Panc1 (cell line): ENCODE results near the gene INPP5F. TPM values are rescaled to one million over a fixed set of nuclear protein-coding genes. Genes with fewer than 3 reads are reported as not detected.
A peak's percentile ranks its signal among the peaks of the same experiment; 100 is the strongest.

Experiments used
- ATAC-seq: fragments of 200-7000 bp; cut with Tn5 transposase; 2 replicates; pipeline ENCODE4 v1.9.1; 2020; ENCODE audit warnings: mild to moderate bottlenecking, moderate library complexity
- BruUV-seq: library from RNA; stranded (reverse); fragments of 400-500 nt; replicated peaks from 2 replicates; lab custom pipeline; 2021; lab: Mats Ljungman, UMichigan
- CTCF ChIA-PET: fragments of 300-600 bp; sonication (Branson Sonifier 250); formaldehyde crosslinking; loops from one replicate; lab custom pipeline; 2022; ENCODE audit warnings: antibody characterized with exemption; lab: Charles Lee
- POLR2A ChIA-PET: fragments of 300-600 bp; sonication (Branson Sonifier 250); formaldehyde crosslinking; loops from one replicate; lab custom pipeline; 2022; ENCODE audit warnings: antibody characterized with exemption; lab: Charles Lee
- DNase-seq: peaks from one replicate; pipeline ENCODE4 v3.0.0-alpha.2; 2010; ENCODE audit warnings: low read depth, low spot score
- H3K27ac ChIP-seq: 2 replicates; pipeline ENCODE4 v1.5.1; 2011; ENCODE audit warnings: mild to moderate bottlenecking, low read length, inconsistent platforms
- H3K27me3 ChIP-seq: fragments of 200-500 bp; sonication (Bioruptor generic); 2 replicates; pipeline ENCODE4 v1.6.0; 2014; ENCODE audit warnings: low read length, inconsistent platforms; ENCODE audit not compliant: control insufficient read depth, insufficient read depth
- H3K36me3 ChIP-seq: fragments of 200-500 bp; sonication (Bioruptor generic); 2 replicates; pipeline ENCODE4 v1.5.1; 2014; ENCODE audit warnings: inconsistent platforms, mild to moderate bottlenecking, low read length, moderate library complexity; ENCODE audit not compliant: control insufficient read depth, insufficient read depth
- H3K4me1 ChIP-seq: 2 replicates; pipeline ENCODE4 v1.5.1; 2011; ENCODE audit warnings: inconsistent platforms, mild to moderate bottlenecking, low read length, moderate library complexity; ENCODE audit not compliant: control insufficient read depth, insufficient read depth
- H3K4me3 ChIP-seq, 2 experiments: 2 replicates each; pipeline ENCODE4 v1.5.1; 2011 to 2012; ENCODE audit warnings: low read depth in 2 of 2, low read length in 2 of 2, mild to moderate bottlenecking in 2 of 2, inconsistent platforms in 1 of 2, moderate library complexity in 1 of 2
- H3K9me3 ChIP-seq: fragments of 200-500 bp; sonication (Bioruptor generic); 2 replicates; pipeline ENCODE4 v1.5.1; 2014; ENCODE audit warnings: low read depth, mild to moderate bottlenecking, inconsistent platforms, low read length, moderate library complexity; ENCODE audit not compliant: control insufficient read depth, insufficient read depth
- POLR2AphosphoS5 ChIP-seq: IDR thresholded peaks from 2 replicates; pipeline ENCODE4 v1.6.1; 2012; ENCODE audit warnings: mild to moderate bottlenecking, low read depth, low read length, moderate library complexity
- SIN3A ChIP-seq: IDR thresholded peaks from 2 replicates; pipeline ENCODE4 v1.6.1; 2012; ENCODE audit warnings: low read depth, mild to moderate bottlenecking, low read length, moderate library complexity, borderline replicate concordance; ENCODE audit not compliant: insufficient read depth
- TCF7L2 ChIP-seq: IDR thresholded peaks from 2 replicates; pipeline ENCODE4 v1.6.1; 2011; ENCODE audit warnings: mild to moderate bottlenecking, low read depth, low read length, inconsistent platforms
- in situ Hi-C: cut with HindIII; loops from 2 replicates; pipeline ENCODE4 v1.10.0; 2016; ENCODE audit warnings: low sequenced_read_pairs, low pct_unique_long_range_greater_than_20kb
- intact Hi-C: fragments of 100-400 bp; cut with micrococcal nuclease; formaldehyde crosslinking; loops from one replicate; pipeline ENCODE4 v1.10.0; 2022; ENCODE audit not compliant: unreplicated experiment
- total RNA-seq: library from RNA; stranded (reverse); gene quantifications from one replicate; pipeline ENCODE4 v1.2.1, GENCODE V29; 2021; ENCODE audit not compliant: unreplicated experiment
- TF ChIP-seq, protein P1 (sequence below), 2 experiments: IDR thresholded peaks; 2 replicates each; pipeline ENCODE4 v1.6.1; 2011 to 2012; ENCODE audit warnings: low read depth in 2 of 2, control low read depth in 1 of 2, low read length in 1 of 2, mild to moderate bottlenecking in 1 of 2, moderate library complexity in 1 of 2; ENCODE audit not compliant: insufficient read depth in 1 of 2
- TF ChIP-seq, protein P2 (sequence below): fragments of 450-650 bp; IDR thresholded peaks from 2 replicates; pipeline ENCODE4 v1.5.1; 2017; ENCODE audit warnings: mild to moderate bottlenecking

The INPP5F gene
- total RNA-seq, 1 experiment from 2014 or later: 26.7 TPM

DNA sequence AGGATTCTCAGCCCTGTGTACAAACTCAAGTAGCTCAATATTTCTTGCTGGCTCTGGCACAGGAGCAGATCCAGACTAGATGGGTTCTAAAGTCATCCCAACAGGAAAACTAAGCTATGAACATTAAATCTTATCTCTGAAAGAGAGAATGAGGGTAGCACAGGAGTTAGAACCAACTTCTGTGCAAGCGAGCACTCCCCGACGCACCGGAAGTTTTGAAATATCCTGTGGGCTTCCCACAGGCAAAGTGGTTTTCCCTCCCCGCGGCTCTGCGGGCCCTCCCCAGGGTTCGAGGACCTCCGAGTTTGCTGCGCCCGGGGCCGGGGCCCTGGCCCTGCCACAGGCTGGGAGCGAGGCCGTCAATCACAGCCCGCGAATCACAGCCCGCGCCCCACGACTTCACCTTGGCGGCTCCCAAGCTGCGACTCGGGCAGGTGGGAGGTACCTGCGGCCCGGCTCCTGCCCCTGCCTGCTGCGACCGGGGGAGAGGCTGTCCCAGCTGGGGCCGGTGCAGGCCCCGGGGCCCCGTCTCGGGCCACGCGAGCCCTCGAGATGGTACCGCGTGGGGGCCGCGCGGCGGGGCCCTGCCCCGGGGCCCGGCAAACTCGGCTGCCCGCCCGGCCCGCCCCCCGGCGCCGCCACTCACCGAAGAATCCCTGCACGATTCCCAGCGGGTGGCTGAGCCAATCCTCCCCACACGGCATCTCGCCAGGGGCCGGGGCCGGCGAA is 146.2 kb downstream of the INPP5F start:
- H3K36me3 ChIP-seq: no peaks in the 10 kb centered on the region; the same call in 1 of the 2 replicates
- H3K9me3 ChIP-seq: no peaks in the 10 kb centered on the region
- ATAC-seq: peak; percentile 65
- ChIA-PET CTCF (interaction anchor here (0.6 to 1.1 kb wide), 4 partner anchors 11 to 186 kb away, joined by 3 to 14 read pairs (median 4); no protein-coding TSS in a partner anchor), POLR2A (interaction anchor here (0.6 to 1.0 kb wide), 4 partner anchors 12 to 201 kb away, joined by 3 to 6 read pairs (median 3); no protein-coding TSS in a partner anchor)
- no TSS peak for BruUV-seq
- H3K4me3 ChIP-seq: peak overlapping the region; percentile 79 to 82
- intact Hi-C loops (no loop called here), in situ Hi-C loops (no loop called here)
- DNase-seq: no peak
- H3K27ac ChIP-seq: peak overlapping the region; percentile 87
- H3K27me3 ChIP-seq: no peaks in the 10 kb centered on the region
- TF ChIP-seq TCF7L2: no peak
- TF ChIP-seq, protein P1, sequence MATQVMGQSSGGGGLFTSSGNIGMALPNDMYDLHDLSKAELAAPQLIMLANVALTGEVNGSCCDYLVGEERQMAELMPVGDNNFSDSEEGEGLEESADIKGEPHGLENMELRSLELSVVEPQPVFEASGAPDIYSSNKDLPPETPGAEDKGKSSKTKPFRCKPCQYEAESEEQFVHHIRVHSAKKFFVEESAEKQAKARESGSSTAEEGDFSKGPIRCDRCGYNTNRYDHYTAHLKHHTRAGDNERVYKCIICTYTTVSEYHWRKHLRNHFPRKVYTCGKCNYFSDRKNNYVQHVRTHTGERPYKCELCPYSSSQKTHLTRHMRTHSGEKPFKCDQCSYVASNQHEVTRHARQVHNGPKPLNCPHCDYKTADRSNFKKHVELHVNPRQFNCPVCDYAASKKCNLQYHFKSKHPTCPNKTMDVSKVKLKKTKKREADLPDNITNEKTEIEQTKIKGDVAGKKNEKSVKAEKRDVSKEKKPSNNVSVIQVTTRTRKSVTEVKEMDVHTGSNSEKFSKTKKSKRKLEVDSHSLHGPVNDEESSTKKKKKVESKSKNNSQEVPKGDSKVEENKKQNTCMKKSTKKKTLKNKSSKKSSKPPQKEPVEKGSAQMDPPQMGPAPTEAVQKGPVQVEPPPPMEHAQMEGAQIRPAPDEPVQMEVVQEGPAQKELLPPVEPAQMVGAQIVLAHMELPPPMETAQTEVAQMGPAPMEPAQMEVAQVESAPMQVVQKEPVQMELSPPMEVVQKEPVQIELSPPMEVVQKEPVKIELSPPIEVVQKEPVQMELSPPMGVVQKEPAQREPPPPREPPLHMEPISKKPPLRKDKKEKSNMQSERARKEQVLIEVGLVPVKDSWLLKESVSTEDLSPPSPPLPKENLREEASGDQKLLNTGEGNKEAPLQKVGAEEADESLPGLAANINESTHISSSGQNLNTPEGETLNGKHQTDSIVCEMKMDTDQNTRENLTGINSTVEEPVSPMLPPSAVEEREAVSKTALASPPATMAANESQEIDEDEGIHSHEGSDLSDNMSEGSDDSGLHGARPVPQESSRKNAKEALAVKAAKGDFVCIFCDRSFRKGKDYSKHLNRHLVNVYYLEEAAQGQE (IDR thresholded peaks at IDR 0.05; ENCODE audit: insufficient read depth in 1 of 2, low read depth in 2 of 2, low read length in 1 of 2): no peak
- no peak for TF ChIP-seq SIN3A
- TF ChIP-seq POLR2AphosphoS5: no peak
- TF ChIP-seq, protein P2, sequence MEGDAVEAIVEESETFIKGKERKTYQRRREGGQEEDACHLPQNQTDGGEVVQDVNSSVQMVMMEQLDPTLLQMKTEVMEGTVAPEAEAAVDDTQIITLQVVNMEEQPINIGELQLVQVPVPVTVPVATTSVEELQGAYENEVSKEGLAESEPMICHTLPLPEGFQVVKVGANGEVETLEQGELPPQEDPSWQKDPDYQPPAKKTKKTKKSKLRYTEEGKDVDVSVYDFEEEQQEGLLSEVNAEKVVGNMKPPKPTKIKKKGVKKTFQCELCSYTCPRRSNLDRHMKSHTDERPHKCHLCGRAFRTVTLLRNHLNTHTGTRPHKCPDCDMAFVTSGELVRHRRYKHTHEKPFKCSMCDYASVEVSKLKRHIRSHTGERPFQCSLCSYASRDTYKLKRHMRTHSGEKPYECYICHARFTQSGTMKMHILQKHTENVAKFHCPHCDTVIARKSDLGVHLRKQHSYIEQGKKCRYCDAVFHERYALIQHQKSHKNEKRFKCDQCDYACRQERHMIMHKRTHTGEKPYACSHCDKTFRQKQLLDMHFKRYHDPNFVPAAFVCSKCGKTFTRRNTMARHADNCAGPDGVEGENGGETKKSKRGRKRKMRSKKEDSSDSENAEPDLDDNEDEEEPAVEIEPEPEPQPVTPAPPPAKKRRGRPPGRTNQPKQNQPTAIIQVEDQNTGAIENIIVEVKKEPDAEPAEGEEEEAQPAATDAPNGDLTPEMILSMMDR: no peak
- H3K4me1 ChIP-seq: peaks cover 36% of the 10 kb centered on the region

DNA sequence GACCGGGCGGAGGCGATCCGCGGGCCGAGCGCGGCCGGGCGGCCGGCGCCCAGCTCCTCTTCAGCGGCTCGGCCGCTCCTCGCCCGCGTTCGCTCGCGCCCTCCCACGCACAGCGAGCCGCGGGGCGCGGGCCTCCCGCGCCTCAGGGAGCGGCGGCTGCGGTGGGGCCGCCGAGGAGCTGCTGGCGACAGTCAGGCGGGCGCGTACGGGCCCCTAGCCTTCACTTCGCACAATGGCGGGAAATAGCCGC is 146.7 kb downstream of the INPP5F start, which contains the start of gene MCMBP:
Gene MCMBP (minus strand): TSS at position 234 of the 250 bp plus-strand sequence. CDS start 259 bp downstream, outside the sequence.
- ATAC-seq (peak; percentile 39), DNase-seq (no peak)
- H3K4me1 ChIP-seq: peaks cover 34% of the 10 kb centered on the region
- H3K27me3 ChIP-seq: no peaks in the 10 kb centered on the region
- in situ Hi-C loops: no loop called here
- H3K4me3 ChIP-seq: peak within 1 kb of the TSS; percentile 79 to 82
- POLR2A ChIA-PET: interaction anchor here (0.5 to 0.7 kb wide), 3 partner anchors 21 to 202 kb away, joined by 3 to 11 read pairs (median 6); no protein-coding TSS in a partner anchor
- no peaks in the 10 kb centered on the region; the same call in 1 of the 2 replicates for H3K36me3 ChIP-seq
- H3K9me3 ChIP-seq: no peaks in the 10 kb centered on the region
- H3K27ac ChIP-seq: peak within 1 kb of the TSS; percentile 90
- BruUV-seq: no TSS peak
- CTCF ChIA-PET: interaction anchor here (0.6 to 1.0 kb wide), 2 partner anchors 11 to 13 kb away, joined by 4 to 14 read pairs; no protein-coding TSS in a partner anchor
- intact Hi-C loops: no loop called here
- TF ChIP-seq POLR2AphosphoS5 (no peak), SIN3A (peak; percentile 89; the same call in 1 of the 2 replicates)
